Myocyte (in vitro differentiated cells): ENCODE results near the gene EBF4. TPM values are rescaled to one million over a fixed set of nuclear protein-coding genes. Genes with fewer than 3 reads are reported as not detected.
A peak's percentile ranks its signal among the peaks of the same experiment; 100 is the strongest.

Experiments used
- DNase-seq: peaks from one replicate; pipeline ENCODE4 v3.0.0-alpha.2; 2012; ENCODE audit warnings: low read depth
- total RNA-seq: library from RNA; depleted of rRNA; stranded (reverse); fragments of >200 nt; gene quantifications from 2 replicates; pipeline ENCODE4 v1.2.3, GENCODE V29; 2014

Gene EBF4
- total RNA-seq, 1 donor from 2014 or later = 0.94 TPM

DNA sequence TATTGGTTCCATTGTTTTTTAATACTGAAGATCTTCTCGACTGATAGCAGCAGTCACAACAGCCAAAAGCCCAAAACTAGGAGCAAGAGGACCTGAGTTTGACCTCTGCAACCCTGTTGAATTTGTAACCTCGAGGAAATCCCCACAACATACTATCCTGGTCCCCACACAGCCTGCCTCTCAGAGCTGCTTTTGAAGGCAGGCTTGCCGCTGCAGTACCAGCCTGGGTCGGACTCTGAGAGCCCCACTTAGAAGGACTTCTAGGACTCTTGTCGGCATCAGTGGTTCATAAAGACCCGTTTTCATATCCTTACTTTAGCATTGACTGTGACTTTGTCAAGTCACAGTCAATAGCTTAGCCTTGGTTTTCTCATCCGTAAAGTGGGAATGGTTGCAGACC lies 49.3 kb downstream of the EBF4 start:
- no peak for DNase-seq

DNA sequence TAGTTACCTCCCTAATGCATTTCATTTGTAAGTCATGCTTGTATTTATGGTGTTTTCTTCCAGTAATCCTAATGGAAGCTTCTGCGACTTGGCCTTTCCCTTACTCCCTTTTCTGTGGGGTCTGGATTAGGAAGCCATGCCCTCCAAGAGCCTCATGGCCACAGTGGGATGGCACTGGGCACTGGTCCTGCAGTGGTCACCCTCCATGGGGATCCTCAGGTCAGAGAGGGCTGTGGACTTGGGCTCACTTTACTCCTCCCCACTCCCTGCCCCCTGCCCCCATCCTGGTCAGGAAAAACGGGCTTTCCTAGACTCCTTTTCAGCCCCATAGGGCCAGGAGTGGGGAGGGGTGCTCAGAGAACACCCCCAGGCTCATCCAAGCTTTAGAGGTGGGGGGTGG lies 49.9 kb downstream of the EBF4 start:
- DNase-seq = no peak

DNA sequence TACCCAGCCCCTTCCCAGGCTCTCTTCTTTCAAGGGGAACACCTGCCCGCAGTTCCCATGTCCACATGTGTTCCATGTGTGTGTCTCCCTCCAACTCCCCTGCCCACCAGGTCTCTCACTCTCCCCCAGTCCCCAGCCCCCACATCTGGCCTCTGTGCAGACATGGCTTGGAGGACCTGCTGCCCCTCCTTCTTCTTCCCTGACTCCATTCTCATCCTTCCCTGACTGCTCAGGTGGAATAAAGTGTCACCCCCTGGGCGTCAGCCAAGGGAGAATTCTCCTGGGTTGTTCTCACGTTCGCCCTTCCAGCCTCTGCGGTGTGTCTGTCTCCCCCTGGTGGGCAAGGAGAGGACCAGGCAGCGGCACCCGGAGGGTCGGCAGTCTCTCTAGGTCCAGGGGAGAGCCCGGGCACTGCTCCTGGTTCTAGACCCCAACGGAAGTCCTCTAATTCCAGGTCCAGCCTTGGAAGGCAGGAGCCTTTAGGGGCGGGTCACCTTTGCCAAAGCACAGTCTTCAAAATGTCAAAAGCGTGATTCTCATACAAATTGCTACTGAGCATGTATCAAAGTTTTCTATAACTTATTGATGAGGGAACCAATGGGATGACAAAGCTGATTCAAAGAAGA lies 50.5 kb downstream of the EBF4 start:
- DNase-seq = peak; percentile 68

DNA sequence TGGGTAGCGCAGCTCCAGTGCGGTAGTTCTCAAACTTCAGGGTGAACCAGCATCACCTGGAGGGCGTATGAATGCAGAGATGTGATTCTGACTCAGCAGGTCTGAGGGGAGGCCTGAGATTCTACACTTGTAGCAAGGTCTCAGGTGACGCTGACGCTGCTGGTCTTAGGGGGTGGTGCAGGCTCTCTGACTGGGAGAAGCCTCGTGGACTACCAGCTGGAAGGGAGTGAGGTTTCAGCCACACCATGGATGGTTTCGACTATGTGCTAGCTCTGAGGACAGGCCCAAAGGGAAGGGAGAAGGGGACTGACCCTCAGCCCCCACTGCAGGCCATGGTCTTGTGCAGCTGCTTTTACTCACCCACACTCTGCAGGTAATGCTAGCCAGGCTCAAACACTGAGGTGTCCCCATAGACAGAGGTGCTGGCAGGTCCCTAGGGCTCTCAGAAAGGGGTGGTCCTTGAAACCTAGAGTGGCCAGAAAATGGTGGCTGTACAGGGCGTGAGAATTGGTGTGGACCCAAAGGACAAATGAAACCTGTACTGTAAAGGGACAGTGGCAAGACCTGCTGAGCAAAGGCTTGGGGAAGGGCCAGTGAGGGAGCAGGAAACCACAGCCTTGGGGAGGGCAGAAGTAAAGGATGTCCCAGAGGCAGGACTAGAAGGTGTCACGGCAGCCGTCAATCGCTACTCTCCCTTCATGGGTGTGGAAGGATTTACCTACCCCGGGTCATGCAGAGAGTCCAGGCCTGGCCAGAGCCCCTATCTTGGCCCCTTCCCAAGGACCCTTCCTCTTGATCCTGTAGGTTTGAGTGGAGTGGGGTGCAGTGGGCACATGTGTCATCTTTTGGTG lies 52.7 kb downstream of the EBF4 start:
- no peak for DNase-seq

DNA sequence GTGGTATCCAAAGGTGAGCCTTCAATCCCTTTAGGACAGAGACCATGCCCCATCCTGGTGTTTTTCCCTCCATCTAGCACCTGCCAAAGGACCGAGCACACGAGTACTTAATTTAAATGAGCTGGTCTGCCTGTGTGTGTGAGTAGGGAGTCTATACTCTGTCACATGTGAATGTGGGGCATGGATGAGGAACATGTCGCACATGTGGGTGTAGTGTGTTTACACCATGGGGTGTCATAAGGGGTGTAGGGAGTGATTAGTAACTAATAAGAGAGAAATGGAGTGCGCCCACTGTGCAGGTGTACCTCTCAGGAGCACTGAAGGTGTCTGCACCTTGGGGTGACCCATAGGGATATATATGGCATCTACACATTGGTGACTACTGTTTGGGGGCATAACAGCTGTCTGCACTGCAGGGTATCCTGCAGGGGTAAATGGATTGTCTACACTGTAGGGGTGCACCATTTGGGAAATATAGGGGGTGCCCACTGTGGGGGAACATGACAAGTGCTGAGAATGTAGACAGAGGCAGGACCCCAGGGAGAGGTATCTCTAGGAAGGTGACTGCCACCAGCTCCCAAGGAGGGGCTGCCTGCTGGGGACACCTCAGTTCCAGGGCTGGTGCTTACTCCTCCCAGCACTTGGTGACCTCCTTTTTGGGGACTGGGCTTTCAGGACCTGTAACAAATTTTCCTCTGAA lies 53.5 kb downstream of the EBF4 start:
- DNase-seq = no peak

DNA sequence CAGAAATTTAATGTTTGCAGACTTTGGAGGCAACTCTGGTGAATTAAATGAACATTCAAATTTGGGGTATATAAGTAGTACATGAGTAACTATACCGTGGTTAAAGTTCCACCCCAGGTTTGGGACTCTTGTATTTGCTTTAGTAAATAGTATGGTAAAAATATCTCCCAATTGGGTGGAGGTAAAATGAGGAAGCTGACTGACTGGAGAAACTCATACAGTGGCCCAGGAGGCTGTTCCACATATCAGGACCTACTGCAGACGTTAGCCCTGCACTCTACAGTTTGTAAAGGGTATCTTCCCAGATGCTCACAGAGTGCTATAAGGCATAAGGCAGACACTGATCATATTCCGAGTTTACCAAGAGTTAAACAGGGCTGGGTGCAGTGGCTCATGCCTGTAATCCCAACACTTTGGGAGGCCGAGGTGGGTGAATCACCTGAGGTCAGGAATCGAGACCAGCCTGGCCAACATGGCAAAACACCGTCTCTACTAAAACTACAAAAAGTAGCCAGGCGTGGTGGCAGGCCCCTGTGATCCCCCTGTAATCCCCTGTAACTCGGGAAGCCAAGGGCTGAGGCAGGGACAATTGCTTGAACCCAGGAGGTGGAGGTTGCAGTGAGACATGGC lies 54.2 kb downstream of the EBF4 start:
- DNase-seq = no peak

DNA sequence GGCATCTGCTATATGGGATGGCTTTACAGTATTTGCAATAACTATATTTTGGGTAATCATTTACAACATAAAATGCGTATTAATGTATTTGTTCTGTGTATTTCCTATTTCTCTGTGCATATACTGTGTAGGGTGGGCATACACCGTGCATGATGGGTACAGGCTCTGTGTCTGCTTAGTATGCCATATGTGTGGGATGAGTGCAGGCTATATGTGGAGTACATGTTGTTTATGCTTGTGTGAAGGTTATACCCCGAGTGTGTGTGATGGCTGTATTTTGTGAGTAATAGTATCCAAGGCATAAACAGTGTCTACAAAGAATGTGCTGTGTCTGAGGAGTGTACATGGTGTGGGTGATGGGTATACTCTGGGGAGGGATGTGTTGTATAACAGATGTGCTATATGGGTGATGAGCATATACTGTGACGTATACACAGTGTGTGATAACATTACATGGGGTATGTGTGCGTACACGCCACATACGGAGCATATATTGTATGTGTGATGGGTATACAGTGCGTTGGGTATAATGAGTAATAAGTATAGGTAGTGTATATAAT lies 55.2 kb downstream of the EBF4 start:
- DNase-seq = no peak

DNA sequence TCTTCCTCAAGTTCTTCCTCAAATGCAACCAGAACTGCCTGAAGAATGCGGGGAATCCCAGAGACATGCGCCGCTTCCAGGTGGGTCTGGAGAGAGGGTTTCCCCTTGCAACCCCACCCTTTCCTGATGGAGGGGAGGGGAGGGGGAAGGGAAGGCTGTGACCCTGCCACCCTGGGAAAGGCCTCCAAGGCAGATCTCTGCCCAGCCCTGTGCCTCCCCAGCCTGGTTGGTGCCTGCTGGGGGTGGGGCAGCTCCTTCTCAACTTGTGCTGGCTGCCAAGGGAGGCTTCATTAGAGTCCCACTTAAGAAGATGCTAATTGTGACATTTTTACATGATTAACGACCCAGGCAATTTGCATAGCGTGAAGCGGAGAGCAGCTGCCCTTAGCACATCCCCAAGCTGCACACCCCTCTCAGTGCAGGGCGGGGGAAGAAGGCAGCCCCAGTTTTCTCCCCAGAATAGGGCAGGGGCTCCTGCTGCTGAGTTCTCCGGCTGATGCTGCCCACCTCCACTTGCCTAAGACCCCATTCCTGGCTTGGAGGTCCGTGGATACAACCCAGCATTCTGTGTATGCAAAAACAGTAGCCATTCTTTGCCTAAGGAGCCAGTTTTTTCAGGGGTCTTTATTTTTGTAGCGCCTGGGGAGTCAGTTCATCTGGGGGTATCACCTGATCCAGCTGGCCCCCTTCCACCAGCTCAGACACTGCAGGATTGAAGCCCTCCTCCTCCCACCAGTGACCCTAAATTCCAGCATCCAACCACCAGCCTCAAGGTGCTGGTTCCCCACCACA lies 56.2 kb downstream of the EBF4 start:
- no peak for DNase-seq

DNA sequence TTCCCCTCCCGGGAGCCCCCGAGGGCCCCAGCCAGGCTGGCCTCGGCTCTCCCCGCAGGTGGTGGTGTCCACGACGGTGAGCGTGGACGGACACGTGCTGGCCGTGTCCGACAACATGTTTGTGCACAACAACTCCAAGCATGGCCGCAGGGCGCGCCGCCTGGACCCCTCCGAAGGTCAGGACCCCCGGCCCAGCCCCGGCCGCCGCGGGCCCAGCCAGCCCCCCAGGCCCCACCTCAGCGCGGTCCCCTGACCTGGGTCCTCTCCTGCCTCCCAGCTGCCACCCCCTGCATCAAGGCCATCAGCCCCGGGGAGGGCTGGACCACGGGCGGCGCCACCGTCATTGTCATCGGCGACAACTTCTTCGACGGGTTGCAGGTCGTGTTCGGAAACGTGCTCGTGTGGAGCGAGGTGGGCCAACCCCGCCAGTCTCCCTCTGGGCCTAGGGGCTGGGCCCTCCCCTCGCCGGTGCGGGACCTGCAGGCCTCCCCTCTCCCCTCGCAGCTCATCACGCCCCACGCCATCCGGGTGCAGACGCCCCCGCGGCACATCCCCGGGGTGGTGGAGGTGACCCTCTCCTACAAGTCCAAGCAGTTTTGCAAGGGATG lies 56.9 kb downstream of the EBF4 start:
- DNase-seq = no peak

DNA sequence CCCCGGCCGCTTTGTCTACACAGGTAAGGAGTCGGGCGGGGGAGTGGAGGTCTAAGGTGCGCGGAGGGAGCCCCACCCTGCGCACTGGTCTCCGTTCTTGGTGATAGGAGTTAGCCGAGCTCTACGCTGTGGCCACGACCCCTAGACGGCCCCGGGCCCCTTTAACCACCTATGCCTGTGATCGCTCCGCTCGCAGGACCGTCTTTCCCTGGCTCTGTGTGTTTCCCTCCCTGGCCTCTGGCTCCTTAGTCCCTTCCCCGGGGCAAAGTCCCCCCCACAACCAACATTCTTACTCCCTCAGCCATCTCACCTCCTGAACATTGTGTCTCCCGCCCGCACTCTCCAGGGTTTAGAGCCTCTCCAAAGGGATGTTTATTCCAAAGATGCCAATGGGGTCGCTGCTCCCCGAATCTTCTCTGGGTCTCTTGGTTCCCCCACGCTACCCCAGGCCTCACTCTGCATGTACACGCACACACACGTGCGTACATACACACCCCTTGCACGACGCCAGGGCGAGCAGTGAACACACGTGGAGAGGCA lies 57.4 kb downstream of the EBF4 start:
- DNase-seq = no peak

DNA sequence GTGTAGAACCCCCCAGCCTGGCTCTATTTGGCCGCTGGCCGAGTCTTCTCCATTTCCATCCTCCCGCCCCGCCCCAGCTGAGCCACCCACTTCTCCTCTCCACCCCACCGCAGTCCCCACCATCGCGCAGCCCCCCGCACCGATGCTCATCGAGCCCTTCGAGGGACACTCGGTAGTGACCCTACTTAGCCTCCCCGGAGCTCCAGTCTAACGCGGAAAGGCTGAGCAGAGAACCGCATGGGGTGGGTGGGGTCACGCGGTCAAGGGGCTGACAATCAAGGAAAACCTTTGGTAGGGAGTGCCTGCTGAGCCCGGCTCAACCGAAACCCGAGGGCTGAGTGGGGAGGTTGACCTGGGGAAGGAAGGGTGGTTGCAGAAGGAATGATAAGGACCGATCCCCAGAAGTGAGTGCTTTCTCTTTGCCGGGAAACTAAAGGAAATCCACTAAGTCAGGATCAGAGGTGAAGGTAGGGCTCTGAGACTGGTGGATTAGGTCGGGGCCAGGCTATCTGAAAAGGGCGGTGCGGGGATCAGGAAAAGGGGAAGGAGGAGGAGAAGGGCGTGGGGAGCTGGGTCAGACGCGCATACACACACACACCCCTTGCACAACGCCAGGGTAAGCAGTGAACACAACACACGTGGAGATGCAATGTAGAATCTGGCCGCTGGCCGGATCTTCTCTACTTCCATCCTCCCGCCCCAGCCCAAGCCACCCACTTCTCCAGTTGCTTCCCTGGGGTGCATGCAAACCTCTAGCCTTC lies 58.1 kb downstream of the EBF4 start:
- DNase-seq = no peak

DNA sequence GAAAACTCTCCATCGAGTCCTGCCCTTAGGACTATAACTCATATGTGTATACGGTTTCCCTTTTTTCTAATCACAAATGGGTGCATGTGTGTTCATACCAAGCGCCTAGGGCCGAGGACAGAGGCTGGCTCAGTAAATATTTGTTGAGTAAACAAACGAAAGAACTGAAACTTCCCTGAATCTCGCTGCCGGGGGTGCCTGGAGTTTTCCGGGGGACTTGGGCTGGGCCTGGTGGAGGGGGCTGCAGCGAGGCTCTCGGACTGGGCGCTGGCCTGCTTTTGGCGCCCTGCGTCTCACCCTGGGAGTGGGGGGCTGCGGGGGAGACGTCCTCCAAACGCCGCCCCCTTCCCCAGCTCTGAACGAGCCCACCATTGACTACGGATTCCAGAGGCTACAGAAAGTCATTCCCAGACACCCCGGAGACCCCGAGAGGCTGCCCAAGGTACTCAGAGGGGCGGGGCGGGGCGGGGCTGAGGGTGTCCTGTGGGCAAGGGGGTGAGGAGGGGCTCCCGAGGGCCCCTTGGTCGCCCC lies 58.8 kb downstream of the EBF4 start:
- no peak for DNase-seq

DNA sequence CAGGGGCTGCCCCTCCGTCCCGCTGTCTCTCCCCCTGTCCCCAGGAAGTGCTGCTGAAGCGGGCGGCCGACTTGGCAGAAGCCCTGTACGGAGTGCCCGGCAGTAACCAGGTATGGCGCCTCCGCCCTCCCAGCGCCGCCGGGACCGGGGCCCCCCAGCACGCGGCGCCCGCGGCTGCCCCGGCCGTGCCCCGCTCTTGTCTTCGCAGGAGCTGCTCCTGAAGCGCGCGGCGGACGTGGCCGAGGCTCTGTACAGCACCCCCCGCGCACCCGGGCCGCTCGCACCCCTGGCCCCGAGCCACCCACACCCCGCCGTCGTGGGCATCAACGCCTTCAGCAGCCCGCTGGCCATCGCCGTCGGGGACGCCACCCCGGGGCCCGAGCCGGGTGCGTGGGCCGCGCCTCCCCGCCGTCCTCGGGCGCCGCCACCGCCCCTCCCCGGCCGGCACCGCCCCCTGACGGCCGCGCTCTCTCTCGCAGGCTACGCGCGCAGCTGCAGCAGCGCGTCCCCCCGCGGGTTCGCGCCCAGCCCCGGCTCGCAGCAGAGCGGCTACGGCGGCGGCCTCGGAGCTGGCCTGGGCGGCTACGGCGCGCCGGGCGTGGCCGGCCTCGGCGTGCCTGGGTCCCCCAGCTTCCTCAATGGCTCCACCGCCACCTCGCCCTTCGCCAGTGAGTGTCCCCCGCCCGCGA lies 59.4 kb downstream of the EBF4 start:
- no peak for DNase-seq

DNA sequence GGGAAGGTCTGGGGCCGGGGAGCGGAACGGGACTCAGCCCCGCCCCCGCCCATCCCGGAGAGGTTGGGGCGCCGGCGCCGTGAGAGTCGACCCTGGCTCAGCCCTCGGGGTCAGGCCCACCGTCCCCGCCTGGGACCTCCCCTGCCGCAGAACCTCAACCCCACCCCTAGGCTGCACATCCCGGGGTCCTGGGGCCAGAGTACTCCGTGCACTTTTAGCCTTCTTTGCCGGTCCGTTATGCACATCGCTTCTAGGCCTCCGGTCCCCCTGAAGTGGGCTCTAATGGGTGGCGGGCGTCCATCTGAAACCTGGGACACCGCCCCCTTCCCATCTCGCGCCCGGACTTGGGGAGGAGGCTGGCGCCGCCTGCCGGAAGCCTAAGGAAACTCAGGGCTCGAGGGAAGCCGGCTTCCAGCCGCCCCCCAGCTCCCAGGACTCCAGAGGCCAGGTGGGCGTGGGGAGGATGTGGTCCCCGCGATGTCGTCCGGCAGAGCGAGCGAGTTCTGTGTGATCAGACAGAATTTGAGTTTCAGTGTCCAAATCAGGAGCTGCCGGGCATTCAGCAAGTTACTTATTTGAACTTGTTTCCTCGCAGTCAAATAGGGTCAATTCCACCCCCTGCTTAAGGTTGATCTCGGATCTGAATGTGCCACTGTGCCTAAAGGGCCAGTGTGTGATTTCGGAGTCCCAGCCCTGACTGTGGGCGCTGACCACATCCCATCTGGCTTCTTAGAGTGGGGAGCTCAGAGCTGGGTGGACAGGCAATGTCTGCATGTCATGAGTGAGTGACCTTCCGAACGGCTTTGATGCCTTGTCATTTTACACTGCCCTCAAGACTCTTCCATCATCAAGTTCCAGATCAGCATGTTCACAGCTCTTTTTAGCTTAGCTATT lies 60.2 kb downstream of the EBF4 start:
- DNase-seq = peak; percentile 28

DNA sequence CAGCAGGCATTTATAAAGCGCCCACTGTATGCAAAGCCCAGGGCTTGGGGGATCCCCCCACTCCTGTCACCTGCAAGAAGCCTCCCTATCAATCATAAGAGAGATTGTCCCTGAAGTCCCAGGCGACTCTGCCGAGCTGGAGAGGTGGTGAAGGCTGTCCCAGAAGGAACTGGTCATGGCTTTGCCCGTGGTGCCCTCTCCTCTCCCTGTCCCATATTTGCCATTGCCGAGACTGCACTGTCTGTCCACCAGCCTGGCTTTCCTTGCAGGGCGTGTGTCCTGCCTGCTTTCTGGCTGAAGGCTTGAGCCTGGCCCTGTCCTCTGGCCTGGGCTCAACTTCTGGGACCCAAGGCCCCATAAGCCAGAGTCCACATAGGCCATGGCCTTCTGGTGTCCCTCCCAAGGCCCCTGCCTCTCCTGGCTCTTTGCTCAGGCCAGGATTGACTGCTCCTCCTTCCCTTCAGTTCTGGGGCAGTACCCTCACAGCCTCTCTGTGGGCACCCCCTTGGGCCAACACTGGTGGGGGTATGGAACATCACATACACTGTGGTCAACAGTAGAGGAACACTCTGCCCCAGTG lies 61.0 kb downstream of the EBF4 start:
- DNase-seq = no peak

DNA sequence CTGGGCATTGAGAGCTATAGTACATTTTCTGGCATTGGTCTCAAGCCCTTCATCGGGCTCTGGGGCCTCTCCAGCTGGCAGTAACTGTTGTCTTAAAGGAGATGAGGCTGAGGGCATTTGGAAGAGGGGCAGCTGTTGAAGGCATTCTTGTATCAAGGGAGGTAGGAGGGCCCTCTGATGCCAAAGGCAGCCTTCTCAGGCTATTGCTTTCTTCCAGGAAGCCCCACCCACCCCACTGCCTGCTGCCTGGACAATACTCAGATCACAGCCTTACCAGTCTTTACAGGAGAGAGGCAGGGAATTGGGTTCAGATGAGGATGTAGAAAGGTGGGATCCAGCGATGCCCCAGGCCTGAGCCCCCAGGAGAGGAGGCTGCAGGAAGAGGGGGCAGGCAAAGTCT lies 61.8 kb downstream of the EBF4 start:
- DNase-seq = peak; percentile 26
